Skeletal muscle tissue (tissue), 4 donors: ENCODE data around the gene LRRC61. TPM values are rescaled to one million over a fixed set of nuclear protein-coding genes. Genes with fewer than 3 reads are reported as not detected.

Experiments used
- H3K27ac ChIP-seq: one replicate; pipeline ENCODE4 v1.7.0; 2013; ENCODE audit warnings: mild to moderate bottlenecking, low read depth, low read length, inconsistent platforms
- H3K27me3 ChIP-seq, 3 donors: one replicate each; pipeline ENCODE4 v1.7.0; 2013; ENCODE audit warnings: low read length in 3 of 3; ENCODE audit not compliant: control insufficient read depth in 3 of 3, insufficient read depth in 3 of 3
- H3K36me3 ChIP-seq, 3 donors: one replicate each; pipeline ENCODE4 v1.7.0; 2013; ENCODE audit warnings: low read length in 3 of 3; ENCODE audit not compliant: control insufficient read depth in 3 of 3, insufficient read depth in 3 of 3
- H3K4me1 ChIP-seq, 3 donors: one replicate each; pipeline ENCODE4 v1.7.0; 2013; ENCODE audit warnings: low read length in 3 of 3, mild to moderate bottlenecking in 3 of 3; ENCODE audit not compliant: control insufficient read depth in 3 of 3, insufficient read depth in 3 of 3
- H3K4me3 ChIP-seq, 3 donors: one replicate each; pipeline ENCODE4 v1.7.0; 2013; ENCODE audit warnings: low read length in 3 of 3
- H3K9ac ChIP-seq, 3 donors: one replicate each; pipeline ENCODE4 v1.7.0; 2013; ENCODE audit warnings: low read length in 3 of 3, mild to moderate bottlenecking in 3 of 3, moderate library complexity in 2 of 3, low read depth in 1 of 3
- H3K9me3 ChIP-seq, 3 donors: one replicate each; pipeline ENCODE4 v1.7.0; 2013; ENCODE audit warnings: low read length in 3 of 3; ENCODE audit not compliant: control insufficient read depth in 3 of 3
- total RNA-seq: library from RNA; depleted of rRNA; stranded (reverse); fragments of >200 nt; gene quantifications from one replicate; pipeline ENCODE4 v1.2.3, GENCODE V29; 2014
- donor health status: Osteomylitis.

LRRC61 gene
- total RNA-seq, 1 donor from 2014 or later, result 5.7 TPM

DNA sequence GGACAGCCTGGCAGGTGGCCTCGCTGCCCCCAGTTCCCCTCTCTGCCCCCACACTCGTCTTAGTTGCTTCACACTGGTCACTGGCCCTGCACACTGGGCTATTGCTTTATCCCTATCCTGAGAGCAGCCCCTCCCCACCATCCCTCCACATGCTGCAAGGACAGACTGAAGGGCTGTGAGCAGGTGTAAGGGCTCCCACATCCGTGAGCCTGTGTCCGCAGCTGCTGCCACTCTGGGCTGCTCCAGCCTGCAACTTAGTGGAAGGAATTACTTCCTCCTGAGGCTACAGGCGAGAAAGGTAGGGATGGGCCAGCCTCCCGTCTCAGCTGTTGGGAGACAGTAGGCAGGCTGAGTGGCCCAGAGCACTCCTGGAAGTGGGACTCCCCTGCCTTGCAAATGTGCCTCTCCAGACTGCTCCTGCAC is 14.5 kb downstream of the LRRC61 start:
- no peak overlapping the region for H3K27ac ChIP-seq
- no peaks in the 10 kb centered on the region for H3K9me3 ChIP-seq
- no peak overlapping the region for H3K4me3 ChIP-seq
- H3K36me3 ChIP-seq, result no peaks in the 10 kb centered on the region
- peaks cover 28 to 40% (median 32%) of the 10 kb centered on the region in 3 donors for H3K27me3 ChIP-seq
- H3K4me1 ChIP-seq, result peaks cover 13 to 18% (median 16%) of the 10 kb centered on the region in 3 donors
- no peak overlapping the region for H3K9ac ChIP-seq

DNA sequence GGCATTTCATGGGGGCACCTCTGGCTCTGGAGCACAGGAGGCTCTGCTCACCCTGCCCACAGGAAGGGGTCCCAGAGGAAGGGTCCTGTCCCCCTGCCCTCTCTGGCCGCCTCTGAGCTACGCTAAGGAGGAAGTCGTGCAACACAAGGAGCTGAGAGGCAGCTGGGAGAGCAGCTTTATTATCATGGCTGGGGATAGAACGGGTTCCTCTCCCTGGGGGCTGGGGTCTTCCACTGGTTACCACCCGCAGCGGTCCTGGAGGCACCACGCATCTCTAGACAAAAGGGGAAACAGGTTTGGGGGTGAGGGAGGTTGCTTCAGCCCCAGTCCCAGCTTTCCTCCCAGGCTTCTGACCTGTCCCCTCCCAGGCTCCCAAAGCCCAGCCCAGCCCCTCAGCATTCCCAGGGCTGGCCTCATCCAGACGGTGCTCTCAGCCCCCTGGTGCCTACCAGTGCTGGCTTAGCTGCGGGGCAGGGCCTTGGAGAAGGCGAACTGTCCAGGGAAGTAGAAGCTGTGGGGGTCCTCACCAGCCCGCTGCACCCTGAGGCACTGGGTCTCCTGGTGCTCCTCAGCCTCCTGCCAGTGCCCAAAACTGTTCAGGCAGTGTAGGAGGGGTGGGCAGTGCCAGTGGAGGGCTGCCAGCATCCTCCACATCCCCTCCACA is 15.1 kb downstream of the LRRC61 start:
- H3K27me3 ChIP-seq, result peaks cover 28 to 43% (median 38%) of the 10 kb centered on the region in 3 donors
- H3K9me3 ChIP-seq, result no peaks in the 10 kb centered on the region
- no peaks in the 10 kb centered on the region for H3K36me3 ChIP-seq
- H3K27ac ChIP-seq, result no peak overlapping the region
- H3K9ac ChIP-seq, result no peak overlapping the region
- H3K4me3 ChIP-seq, result no peak overlapping the region
- H3K4me1 ChIP-seq, result peaks cover 13 to 18% (median 16%) of the 10 kb centered on the region in 3 donors

DNA sequence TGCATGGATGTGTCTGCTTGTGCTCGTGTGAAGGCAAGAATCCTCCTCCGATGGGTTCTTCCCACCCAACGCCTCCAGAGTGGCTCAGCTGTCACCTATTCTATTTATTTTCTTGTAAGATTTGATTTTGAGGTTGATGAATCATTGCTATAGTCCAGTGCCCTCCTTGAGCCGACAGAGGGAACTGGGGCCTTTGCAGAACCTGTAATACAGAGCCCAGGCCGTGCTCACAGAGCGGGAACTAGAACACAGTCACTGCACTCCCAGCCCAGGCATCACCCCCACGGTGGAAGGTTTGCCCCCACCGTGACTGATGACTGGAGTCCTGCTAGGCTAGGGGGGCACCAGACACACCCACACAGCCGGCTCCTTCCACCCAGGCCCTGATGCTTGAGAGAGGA is 16.3 kb downstream of the LRRC61 start:
- H3K27me3 ChIP-seq, result peaks cover 28 to 47% (median 44%) of the 10 kb centered on the region in 3 donors
- H3K4me1 ChIP-seq, result peaks cover 13 to 18% (median 16%) of the 10 kb centered on the region in 3 donors
- H3K4me3 ChIP-seq, result peak overlapping the region in 1 of 3 donors; percentile 56
- no peaks in the 10 kb centered on the region for H3K36me3 ChIP-seq
- no peak overlapping the region for H3K27ac ChIP-seq
- H3K9me3 ChIP-seq, result peaks cover 0 to 5% (median 0%) of the 10 kb centered on the region in 3 donors
- no peak overlapping the region for H3K9ac ChIP-seq

DNA sequence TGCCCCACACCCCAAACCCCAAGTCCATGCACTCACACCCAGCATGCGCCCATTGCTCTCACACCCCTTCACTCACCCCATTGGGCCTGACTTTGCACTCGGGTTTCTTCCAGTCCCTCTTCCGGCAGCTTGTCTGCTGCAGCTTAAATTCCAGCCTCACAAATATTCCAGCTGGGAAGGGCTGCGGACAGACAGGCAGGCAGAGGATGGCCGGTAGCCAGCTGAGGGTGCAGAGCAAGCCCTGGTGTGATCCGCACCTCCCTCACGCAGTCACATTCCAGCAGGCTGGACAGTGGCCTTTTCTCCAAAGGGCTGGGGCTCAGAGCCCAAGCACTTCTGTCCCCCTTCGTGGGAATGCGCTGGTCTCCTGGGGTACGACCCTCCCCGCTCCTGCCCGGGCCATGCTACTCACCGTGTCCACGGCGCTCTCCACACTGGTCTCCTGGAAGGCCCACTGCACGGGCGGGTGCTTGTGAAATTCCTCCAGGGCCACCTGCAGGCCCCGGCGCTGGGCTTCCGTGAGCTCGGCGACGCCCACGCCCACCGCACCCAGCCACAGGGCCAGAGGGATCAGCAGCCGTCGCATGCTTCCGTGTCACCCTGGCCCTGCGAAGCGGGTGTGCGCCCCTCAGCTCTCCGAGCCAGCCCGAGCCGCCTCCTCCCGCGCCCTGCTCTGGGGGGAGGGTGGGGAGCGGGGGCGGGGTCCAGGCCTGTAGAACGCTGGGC is 17.0 kb downstream of the LRRC61 start:
- Histone ChIP-seq H3K4me1 (peaks cover 13 to 18% (median 16%) of the 10 kb centered on the region in 3 donors), H3K9ac (peak overlapping the region; percentile 23 to 50 (median 40)), H3K27me3 (peaks cover 28 to 47% (median 46%) of the 10 kb centered on the region in 3 donors), H3K36me3 (no peaks in the 10 kb centered on the region), H3K9me3 (peaks cover 0 to 5% (median 0%) of the 10 kb centered on the region in 3 donors), H3K27ac (no peak overlapping the region), H3K4me3 (peak overlapping the region; percentile 54 to 58 (median 56))

DNA sequence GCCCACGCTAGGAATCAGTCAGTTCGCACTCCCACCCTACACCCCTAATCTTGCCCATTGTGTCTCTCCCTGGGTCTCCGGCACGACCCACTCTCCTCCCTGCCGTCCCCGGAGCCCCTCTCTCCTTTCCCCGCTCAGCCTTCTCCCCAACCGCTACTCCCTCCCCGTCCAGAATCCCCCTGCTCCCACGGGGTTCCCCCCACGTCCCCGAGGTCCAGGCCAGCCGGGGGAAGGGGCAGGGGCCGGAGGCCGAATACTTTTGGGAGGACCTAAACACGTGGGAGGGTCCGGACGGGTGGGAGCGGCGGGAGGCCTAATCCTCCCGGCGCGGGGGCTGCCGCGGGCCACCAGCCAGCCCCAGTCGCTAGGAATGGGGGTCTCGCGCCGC is 17.7 kb downstream of the LRRC61 start:
- peaks cover 28 to 47% (median 46%) of the 10 kb centered on the region in 3 donors for H3K27me3 ChIP-seq
- peaks cover 0 to 5% (median 0%) of the 10 kb centered on the region in 3 donors for H3K9me3 ChIP-seq
- H3K4me3 ChIP-seq, result peak overlapping the region; percentile 56 to 67 (median 56)
- H3K4me1 ChIP-seq, result peaks cover 13 to 15% (median 13%) of the 10 kb centered on the region in 3 donors
- no peaks in the 10 kb centered on the region for H3K36me3 ChIP-seq
- H3K9ac ChIP-seq, result peak overlapping the region in 2 of 3 donors; percentile 57 to 67
- peak overlapping the region; percentile 36 for H3K27ac ChIP-seq

DNA sequence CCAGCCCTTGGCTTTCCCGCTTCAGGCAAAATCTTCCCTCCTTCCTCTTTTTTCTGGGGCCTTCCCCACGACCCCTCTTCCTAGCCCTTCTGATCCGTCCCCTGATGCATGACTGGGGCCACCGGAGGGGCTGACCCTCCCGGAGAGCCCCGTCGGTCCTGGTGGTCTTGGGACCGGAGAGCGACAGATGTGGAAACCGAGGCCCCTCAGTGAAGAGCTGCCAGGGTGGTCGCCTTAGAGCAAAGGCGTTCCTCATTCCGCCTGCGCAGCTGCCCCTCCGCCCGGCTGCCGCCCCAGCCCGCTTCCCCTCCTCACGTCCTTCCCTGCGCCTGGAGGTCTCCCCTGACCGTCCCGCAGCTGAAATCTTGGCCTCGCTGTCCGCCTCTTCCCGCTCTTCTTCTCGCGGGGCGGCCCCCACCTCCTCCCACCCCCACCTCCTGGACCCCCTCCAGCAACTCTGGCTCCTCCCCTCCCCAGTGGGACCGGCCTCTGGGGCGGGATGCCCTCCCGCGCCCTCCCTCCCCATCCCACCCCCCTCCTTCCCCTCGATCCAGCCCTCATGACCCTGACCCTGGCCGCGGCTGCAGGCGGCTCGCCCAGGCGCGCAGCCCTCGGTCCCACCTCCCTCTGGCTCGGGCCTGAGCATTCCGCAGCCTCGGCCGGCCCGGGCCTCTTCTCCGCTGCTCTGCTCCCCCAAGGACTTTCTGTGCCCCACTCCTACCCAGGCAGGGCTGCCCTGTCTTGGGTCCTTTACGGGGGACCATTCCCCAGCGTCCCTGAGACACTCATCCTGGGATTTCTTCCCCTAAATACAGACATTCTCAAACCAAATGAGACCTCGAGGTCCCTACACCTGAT is 18.3 kb downstream of the LRRC61 start, which contains the start of gene RARRES2:
RARRES2 (minus strand) TSS at position 367 of the 858 bp plus-strand sequence. CDS start 1,020 bp downstream, outside the sequence.
- H3K4me3 ChIP-seq, result peak within 1 kb of the TSS; percentile 56 to 67 (median 58)
- peaks cover 28 to 49% (median 47%) of the 10 kb centered on the region in 3 donors for H3K27me3 ChIP-seq
- H3K9me3 ChIP-seq, result peaks cover 0 to 5% (median 0%) of the 10 kb centered on the region in 3 donors
- H3K36me3 ChIP-seq, result no peaks in the 10 kb centered on the region
- H3K9ac ChIP-seq, result peak within 1 kb of the TSS in 2 of 3 donors; percentile 66 to 67
- peaks cover 11 to 15% (median 13%) of the 10 kb centered on the region in 3 donors for H3K4me1 ChIP-seq
- peak within 1 kb of the TSS; percentile 36 for H3K27ac ChIP-seq

DNA sequence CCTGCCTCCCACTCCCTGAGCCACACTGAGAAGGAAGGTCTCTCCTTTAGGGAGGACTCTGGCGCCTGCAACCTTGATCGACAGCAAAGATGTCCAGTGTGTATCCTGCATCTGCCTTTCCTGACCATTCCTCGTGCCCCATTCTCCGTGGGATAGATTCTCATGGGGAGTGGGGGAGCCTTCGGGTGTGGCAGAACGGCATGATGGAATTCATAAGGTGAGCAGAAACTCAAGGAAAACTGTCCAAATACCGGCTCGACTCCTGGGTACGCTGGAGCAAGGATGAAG is 18.9 kb downstream of the LRRC61 start:
- Histone ChIP-seq H3K4me1 (peaks cover 11 to 15% (median 13%) of the 10 kb centered on the region in 3 donors), H3K36me3 (no peaks in the 10 kb centered on the region), H3K9me3 (peaks cover 0 to 5% (median 0%) of the 10 kb centered on the region in 3 donors), H3K4me3 (peak overlapping the region in 1 of 3 donors; percentile 29), H3K9ac (peak overlapping the region in 1 of 3 donors; percentile 66), H3K27me3 (peaks cover 28 to 49% (median 47%) of the 10 kb centered on the region in 3 donors), H3K27ac (no peak overlapping the region)

DNA sequence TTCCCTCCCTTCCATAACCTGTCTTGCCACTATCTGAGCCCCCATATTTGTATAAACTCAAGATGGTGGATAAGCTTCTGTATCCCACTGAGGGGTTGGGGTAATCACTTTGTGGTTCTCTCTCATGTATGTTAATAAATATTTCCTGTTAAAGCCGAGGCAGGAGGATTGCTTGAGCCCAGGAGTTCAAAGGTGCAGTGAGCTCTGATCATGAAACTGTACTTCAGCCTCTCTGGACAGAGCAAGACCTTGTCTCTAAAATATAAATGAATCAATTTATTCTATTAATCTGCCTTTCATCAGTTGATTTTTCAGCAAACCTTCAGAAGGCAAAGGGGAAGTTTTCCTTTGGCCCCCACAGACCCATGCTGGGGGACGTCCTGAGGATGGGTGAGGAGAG is 20.1 kb downstream of the LRRC61 start:
- Histone ChIP-seq H3K27me3 (peaks cover 28 to 49% (median 46%) of the 10 kb centered on the region in 3 donors), H3K27ac (no peak overlapping the region), H3K9me3 (peaks cover 0 to 5% (median 0%) of the 10 kb centered on the region in 3 donors), H3K9ac (no peak overlapping the region), H3K36me3 (no peaks in the 10 kb centered on the region), H3K4me1 (peaks cover 11 to 15% (median 13%) of the 10 kb centered on the region in 3 donors), H3K4me3 (no peak overlapping the region)

DNA sequence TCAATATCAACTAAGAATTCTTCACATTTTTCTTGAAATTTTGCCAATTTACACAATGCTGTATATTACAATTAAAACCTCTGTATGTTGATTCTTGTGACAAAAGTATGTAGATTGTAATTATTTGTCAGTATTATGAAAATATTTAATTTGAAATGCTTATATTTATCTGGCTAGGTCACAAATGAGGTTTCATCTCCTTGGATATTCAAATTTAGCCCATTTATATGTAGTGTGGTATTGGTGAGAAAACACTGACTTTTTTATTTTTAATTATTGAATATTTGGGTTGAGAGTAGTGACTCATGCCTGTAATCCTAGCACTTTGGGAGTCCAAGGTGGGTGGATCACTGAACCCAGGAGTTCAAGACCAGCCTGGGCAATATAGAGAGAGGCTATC is 21.1 kb downstream of the LRRC61 start:
- H3K4me3 ChIP-seq, result no peak overlapping the region
- peaks cover 24 to 45% (median 35%) of the 10 kb centered on the region in 3 donors for H3K27me3 ChIP-seq

More for the DNA sequence above, 21.1 kb downstream of the LRRC61 start:
- H3K4me1 ChIP-seq, result peaks cover 11 to 15% (median 13%) of the 10 kb centered on the region in 3 donors
- no peaks in the 10 kb centered on the region for H3K36me3 ChIP-seq
- no peak overlapping the region for H3K9ac ChIP-seq
- H3K27ac ChIP-seq, result no peak overlapping the region
- H3K9me3 ChIP-seq, result peaks cover 0 to 5% (median 0%) of the 10 kb centered on the region in 3 donors
